Tibial artery (tissue), 4 donors: ENCODE data around the gene TSSC4.

Source experiments
- DNase-seq, 2 donors: peaks; one replicate each; pipeline ENCODE4 v3.0.0-alpha.2; 2019
- H3K27ac ChIP-seq, 2 donors: fragments of 200-600 bp; sonication (generic) in 1 of 2; 1 replicate in 1 of 2; 2 replicates in 1 of 2; pipeline ENCODE4 v1.5.1; 2018 to 2019; ENCODE audit warnings: mild to moderate bottlenecking in 1 of 2
- H3K27me3 ChIP-seq, 2 donors: fragments of 200-600 bp; sonication (generic) in 1 of 2; one replicate each; pipeline versions ENCODE4 v1.5.1 to v1.6.0; 2016 to 2019
- H3K36me3 ChIP-seq, 3 donors: fragments of 200-600 bp; sonication (generic) in 2 of 3; one replicate each; pipeline ENCODE4 v1.5.1; 2016 to 2019; ENCODE audit warnings: mild to moderate bottlenecking in 2 of 3
- H3K4me1 ChIP-seq, 4 donors: fragments of 200-600 bp; sonication (generic) in 2 of 4; 1 replicate in 3 of 4; 2 replicates in 1 of 4; pipeline ENCODE4 v1.5.1; 2016 to 2019
- H3K4me3 ChIP-seq, 2 donors: fragments of 200-600 bp; sonication (generic) in 1 of 2; 1 replicate in 1 of 2; 2 replicates in 1 of 2; pipeline ENCODE4 v1.5.1; 2018 to 2019; ENCODE audit warnings: mild to moderate bottlenecking in 2 of 2
- H3K9me3 ChIP-seq, 3 donors: fragments of 200-600 bp; sonication (generic) in 1 of 3; one replicate each; pipeline ENCODE4 v1.5.1; 2016 to 2019
- CTCF ChIP-seq, 2 experiments: fragments of 200-600 bp in 1 of 2; fragments of 450-650 bp in 1 of 2; IDR thresholded peaks; one replicate each; pipeline ENCODE4 v1.5.1; 2017 to 2019; ENCODE audit warnings: antibody characterized with exemption in 2 of 2, mild to moderate bottlenecking in 1 of 2, moderate library complexity in 1 of 2
- intact Hi-C: fragments of 100-400 bp; cut with DNase I; formaldehyde crosslinking; loops from one replicate; pipeline ENCODE4 v1.15.0; 2023; ENCODE audit warnings: low total_unique reads

TSSC4 gene

GRCh38 chr11:2420502-2421225, 20.1 kb downstream of the TSSC4 start:
- H3K27ac ChIP-seq, result no peak overlapping the region
- peak in 1 of 2 donors; percentile 53 for DNase-seq
- H3K9me3 ChIP-seq, result no peaks in the 10 kb centered on the region

GRCh38 chr11:2421226-2421994, 20.9 kb downstream of the TSSC4 start:
- H3K9me3 ChIP-seq, result no peaks in the 10 kb centered on the region
- no peak for DNase-seq
- peaks cover 0 to 59% of the 10 kb centered on the region in 2 donors for H3K27me3 ChIP-seq
- no peaks in the 10 kb centered on the region for H3K36me3 ChIP-seq
- intact Hi-C loops, result loop anchor here (2.0 to 10.0 kb wide), 2 partner anchors 227 to 473 kb away; no protein-coding TSS in a partner anchor
- H3K4me1 ChIP-seq, result peaks cover 0 to 11% (median 3%) of the 10 kb centered on the region in 4 donors
- H3K27ac ChIP-seq, result no peak overlapping the region
- TF ChIP-seq CTCF (IDR thresholded peaks at IDR 0.05), result no peak
- H3K4me3 ChIP-seq, result no peak overlapping the region

More at GRCh38 chr11:2420502-2421225, 20.1 kb downstream of the TSSC4 start:
- TF ChIP-seq CTCF (IDR thresholded peaks at IDR 0.05), result peak; percentile 91 to 94
- H3K4me1 ChIP-seq, result peaks cover 0 to 11% (median 3%) of the 10 kb centered on the region in 4 donors
- H3K36me3 ChIP-seq, result no peaks in the 10 kb centered on the region
- intact Hi-C loops, result loop anchor here (2.0 to 10.0 kb wide), 2 partner anchors 226 to 474 kb away; no protein-coding TSS in a partner anchor
- H3K4me3 ChIP-seq, result no peak overlapping the region
- H3K27me3 ChIP-seq, result peaks cover 0 to 54% of the 10 kb centered on the region in 2 donors

GRCh38 chr11:2421996-2422395, 21.4 kb downstream of the TSSC4 start:
- H3K27me3 ChIP-seq, result peaks cover 0 to 62% of the 10 kb centered on the region in 2 donors
- no peak for DNase-seq

GRCh38 chr11:2422461-2423156, 22.1 kb downstream of the TSSC4 start:
- Histone ChIP-seq H3K9me3 (no peaks in the 10 kb centered on the region), H3K27ac (no peak overlapping the region), H3K36me3 (no peaks in the 10 kb centered on the region), H3K4me1 (peaks cover 0 to 11% (median 3%) of the 10 kb centered on the region in 4 donors), H3K27me3 (peaks cover 0 to 63% of the 10 kb centered on the region in 2 donors), H3K4me3 (no peak overlapping the region)
- no peak for DNase-seq
- intact Hi-C loops, result loop anchor here (10.0 kb wide), 1 partner anchor 472 kb away; no protein-coding TSS in a partner anchor
- TF ChIP-seq CTCF (IDR thresholded peaks at IDR 0.05), result no peak

More at GRCh38 chr11:2421996-2422395, 21.4 kb downstream of the TSSC4 start:
- Histone ChIP-seq H3K4me3 (no peak overlapping the region), H3K9me3 (no peaks in the 10 kb centered on the region), H3K4me1 (peaks cover 0 to 11% (median 3%) of the 10 kb centered on the region in 4 donors), H3K27ac (no peak overlapping the region), H3K36me3 (no peaks in the 10 kb centered on the region)
- intact Hi-C loops, result loop anchor here (2.0 to 10.0 kb wide), 2 partner anchors 227 to 473 kb away; no protein-coding TSS in a partner anchor
- no peak for TF ChIP-seq CTCF (IDR thresholded peaks at IDR 0.05)
